Measurements from ENCODE around the gene AQP9.

Gene AQP9

GRCh38 chr15:58232281-58233065, 94.3 kb downstream of the AQP9 start:
- POLR2A ChIA-PET: no interaction called here
- DNase-seq (ENCODE audit: low read depth, low spot score): no peak
- CTCF ChIA-PET: no interaction called here
- no peak overlapping the region for H3K4me3 ChIP-seq (ENCODE audit: low read depth, low read length)
- TF ChIP-seq CTCF (IDR thresholded peaks at IDR 0.05; ENCODE audit: insufficient read depth, low read length, missing control alignments): no peak

GRCh38 chr15:58233341-58233740, 95.2 kb downstream of the AQP9 start:
- DNase-seq (ENCODE audit: low read depth, low spot score): no peak
- no peak overlapping the region for H3K4me3 ChIP-seq (ENCODE audit: low read depth, low read length)
- ChIA-PET POLR2A (no interaction called here), CTCF (no interaction called here)
- TF ChIP-seq CTCF (IDR thresholded peaks at IDR 0.05; ENCODE audit: insufficient read depth, low read length, missing control alignments): no peak
